GM18951 (cell line): ENCODE measurements around the gene DET1.
"Not testable (repeated sequence)": the region's sequence is repeated elsewhere in the genome, so short reads cannot be mapped to it uniquely, and the experiment has no call there.

Source experiments
- POLR2A ChIP-seq: IDR thresholded peaks from 4 replicates; pipeline ENCODE4 v1.6.1; 2011; ENCODE audit warnings: mild to moderate bottlenecking; ENCODE audit not compliant: insufficient read length, insufficient read depth; ENCODE audit errors: extremely low read depth
- in situ Hi-C: fragments of 300-500 bp; cut with MboI; formaldehyde crosslinking; loops from one replicate; pipeline ENCODE4 v1.12.0; 2022; ENCODE audit warnings: low sequenced_read_pairs, mixed read lengths, inconsistent platforms; ENCODE audit not compliant: unreplicated experiment

The DET1 gene

DNA sequence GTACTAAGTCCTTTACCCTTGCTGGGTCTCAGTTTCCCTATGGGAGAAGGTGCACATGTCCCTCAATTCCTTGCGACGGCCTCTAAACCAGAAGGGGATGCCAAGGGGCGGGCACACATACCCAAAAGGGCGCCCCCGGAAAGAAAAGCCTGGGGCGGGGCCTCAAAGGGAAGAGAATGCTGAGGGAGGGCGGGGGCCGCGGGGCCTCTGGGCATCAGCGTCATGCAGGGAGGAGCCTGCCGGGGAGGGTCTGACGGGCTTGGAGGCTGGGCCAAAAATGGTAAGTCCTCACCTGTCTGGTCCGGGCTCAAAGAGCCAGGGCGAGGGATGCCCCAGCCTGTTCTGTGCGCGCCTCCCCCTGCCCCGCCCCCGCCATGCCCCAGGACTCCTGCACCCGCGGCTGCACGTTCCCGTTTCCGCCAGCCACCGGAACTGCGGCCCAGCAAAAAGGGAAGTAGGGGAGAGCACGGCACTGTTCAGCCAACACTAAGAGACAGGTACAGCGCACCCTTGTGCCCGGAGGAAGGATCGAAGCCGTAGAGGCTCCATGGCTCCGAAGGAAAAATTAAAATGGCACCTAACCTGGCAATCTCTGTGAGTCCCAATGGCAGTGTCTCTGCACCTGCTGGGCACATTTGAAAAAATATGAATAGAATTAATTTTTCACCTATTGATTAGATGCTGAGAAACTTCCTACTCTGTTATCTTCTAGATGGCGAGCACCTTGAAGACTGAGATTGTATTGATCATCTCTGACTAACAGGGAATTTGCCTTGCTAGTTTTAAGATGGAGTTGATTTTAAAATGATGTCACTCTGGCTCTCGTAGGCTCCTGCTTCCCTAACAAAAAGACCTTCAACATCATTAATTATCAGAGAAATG, at the start of gene DET1:
DET1 (minus strand) TSS at position 434 of the 882 bp plus-strand sequence. CDS start 14,976 bp downstream, outside the sequence.
- TF ChIP-seq POLR2A = peak; percentile 54
- in situ Hi-C loops = no loop called here

- in situ Hi-C loops = no loop called here
- TF ChIP-seq POLR2A = no peak
These were observed 44.9 kb upstream of the DET1 start for GRCh38 chr15:88591384-88591783.

DNA sequence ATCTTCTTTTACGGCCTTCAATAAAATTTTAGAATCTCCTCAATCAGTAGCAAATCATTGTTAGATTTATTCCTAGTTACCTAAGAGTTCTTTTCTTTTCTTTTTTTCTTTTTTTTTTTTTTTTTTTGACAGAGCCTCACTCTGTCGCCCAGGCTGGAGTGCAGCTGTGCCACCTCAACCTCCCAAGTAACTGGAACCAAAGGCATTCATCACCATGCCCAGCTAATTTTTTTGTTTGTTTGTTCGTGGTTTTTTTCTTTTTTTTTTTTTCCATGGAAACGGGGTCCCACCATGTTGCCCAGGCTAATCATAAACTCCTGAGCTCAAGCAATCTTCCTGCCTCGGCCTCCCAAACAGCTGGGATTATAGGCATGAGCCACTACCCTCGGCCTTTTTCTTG, 44.3 kb upstream of the DET1 start:
- TF ChIP-seq POLR2A = no peak
- in situ Hi-C loops = no loop called here

GRCh38 chr15:88586401-88587162, 40.1 kb upstream of the DET1 start:
- no peak for TF ChIP-seq POLR2A
- in situ Hi-C loops = no loop called here

- TF ChIP-seq POLR2A = no peak
- in situ Hi-C loops = no loop called here
These were observed 34.1 kb upstream of the DET1 start for GRCh38 chr15:88580532-88580931.

DNA sequence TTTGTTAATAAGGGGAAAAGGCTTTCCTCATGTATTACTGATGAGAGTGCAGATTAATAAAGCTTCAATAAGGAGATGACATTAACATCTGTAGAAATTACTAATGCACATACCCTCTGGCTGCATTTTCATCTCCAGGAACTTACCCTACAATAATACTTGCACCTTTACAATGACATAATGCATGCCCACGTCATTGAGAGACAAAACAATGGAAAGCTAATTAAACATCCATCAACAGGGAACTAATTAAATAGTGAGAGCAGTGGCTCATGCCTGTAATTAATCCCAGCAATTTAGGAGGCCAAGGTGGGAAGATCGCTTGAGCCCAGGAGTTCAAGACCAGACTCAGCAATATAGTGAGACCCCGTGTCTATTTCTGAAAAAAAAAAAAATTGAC, 32.8 kb upstream of the DET1 start:
- TF ChIP-seq POLR2A = no peak
- in situ Hi-C loops = no loop called here

- in situ Hi-C loops = no loop called here
- TF ChIP-seq POLR2A = no peak
These were observed 28.2 kb upstream of the DET1 start for GRCh38 chr15:88574655-88575054.

GRCh38 chr15:88574077-88574476, 27.6 kb upstream of the DET1 start:
- no peak for TF ChIP-seq POLR2A
- in situ Hi-C loops = no loop called here

DNA sequence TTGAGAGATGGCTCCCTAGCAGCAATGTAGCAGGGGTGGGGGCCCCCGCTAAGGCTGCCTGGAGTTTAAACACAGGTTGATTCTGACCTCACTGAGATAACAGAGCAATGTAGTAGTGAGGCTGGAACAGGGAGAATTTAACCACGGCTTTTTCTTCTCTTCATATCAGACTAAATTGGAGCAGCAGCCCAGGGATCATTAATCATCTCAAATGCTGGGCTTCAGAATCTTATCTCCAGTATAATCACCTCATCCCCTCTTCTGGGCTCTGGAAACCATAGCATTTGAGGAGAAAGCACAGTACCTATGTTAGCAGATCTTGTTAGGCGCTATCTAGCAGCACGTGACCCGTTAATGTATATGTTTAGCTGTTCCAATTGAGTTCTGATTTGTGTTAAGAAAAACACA, 25.4 kb upstream of the DET1 start:
- in situ Hi-C loops = no loop called here
- no peak for TF ChIP-seq POLR2A

DNA sequence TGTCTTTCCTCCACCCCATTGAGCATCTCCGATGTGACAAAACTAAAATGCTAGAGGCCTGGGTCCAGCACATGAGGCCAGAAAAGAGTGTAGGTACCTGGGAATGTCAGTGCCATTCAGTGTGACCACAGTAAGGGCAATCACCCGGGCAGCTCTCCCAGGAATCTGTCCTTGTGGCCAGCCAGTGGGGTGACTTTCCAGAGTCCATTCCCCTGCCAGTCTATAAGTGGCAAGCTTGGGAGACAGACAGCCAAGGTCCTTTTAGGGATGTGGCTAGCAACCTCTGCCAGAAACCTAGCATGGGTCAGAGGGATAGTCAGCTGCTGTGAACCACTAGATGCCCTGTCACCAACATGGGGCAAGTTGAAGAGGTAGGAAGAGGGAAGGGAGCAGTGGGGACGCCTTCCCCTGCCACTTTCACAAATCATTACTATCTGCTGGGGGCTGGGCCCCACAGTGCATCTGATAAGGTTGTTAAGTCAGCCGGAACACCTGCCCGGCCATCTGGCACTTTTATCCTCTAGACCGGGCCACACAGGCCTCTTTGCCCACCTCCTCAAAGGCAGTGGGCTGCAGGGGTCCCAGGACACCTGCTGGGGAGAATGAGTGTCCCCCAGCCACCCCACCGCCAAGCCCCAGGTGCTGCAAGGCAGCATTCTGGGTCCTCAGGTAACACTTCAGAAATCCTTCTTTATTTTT, 24.8 kb upstream of the DET1 start:
- in situ Hi-C loops = no loop called here
- TF ChIP-seq POLR2A = no peak

GRCh38 chr15:88568589-88568988, 22.1 kb upstream of the DET1 start:
- in situ Hi-C loops = no loop called here
- no peak for TF ChIP-seq POLR2A

- in situ Hi-C loops = no loop called here
- no peak for TF ChIP-seq POLR2A
These were observed 18.3 kb upstream of the DET1 start for GRCh38 chr15:88564741-88565140.

- TF ChIP-seq POLR2A = no peak
- in situ Hi-C loops = no loop called here
These were observed 17.2 kb upstream of the DET1 start for GRCh38 chr15:88563638-88564037.

DNA sequence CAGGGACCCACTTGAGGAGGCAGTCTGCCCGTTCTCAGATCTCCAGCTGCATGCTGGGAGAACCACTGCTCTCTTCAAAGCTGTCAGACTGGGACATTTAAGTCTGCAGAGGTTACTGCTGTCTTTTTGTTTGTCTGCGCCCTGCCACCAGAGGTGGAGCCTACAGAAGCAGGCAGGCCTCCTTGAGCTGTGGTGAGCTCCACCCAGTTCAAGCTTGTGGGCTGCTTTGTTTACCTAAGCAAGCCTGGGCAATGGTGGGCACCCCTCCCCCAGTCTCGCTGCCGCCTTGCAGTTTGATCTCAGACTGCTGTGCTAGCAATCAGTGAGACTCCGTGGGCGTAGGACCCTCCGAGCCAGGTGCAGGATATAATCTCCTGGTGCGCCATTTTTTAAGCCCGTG, 13.1 kb upstream of the DET1 start:
- in situ Hi-C loops = not testable (repeated sequence)

GRCh38 chr15:88558026-88558425, 11.5 kb upstream of the DET1 start:
- in situ Hi-C loops = not testable (repeated sequence)

DNA sequence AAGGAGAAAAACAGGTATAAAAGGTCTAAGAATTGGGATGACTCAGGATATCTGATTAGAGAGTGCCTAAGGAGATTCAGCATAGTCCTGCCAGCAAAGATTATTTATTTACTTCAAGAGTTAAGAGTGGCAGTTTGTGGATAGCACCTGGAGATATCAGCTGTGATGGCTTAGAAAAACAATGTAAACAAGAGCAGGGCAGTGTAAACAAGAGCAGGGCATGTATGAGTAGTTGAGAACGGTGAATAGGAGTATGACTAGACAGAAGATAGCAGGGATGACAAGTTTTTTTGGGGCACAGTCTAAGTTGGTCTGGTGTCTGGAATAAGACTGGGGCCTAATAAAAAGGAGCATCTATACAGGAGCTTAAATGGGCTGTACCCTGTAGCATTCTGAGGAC, 1.5 kb upstream of the DET1 start:
- in situ Hi-C loops = not testable (repeated sequence)

DNA sequence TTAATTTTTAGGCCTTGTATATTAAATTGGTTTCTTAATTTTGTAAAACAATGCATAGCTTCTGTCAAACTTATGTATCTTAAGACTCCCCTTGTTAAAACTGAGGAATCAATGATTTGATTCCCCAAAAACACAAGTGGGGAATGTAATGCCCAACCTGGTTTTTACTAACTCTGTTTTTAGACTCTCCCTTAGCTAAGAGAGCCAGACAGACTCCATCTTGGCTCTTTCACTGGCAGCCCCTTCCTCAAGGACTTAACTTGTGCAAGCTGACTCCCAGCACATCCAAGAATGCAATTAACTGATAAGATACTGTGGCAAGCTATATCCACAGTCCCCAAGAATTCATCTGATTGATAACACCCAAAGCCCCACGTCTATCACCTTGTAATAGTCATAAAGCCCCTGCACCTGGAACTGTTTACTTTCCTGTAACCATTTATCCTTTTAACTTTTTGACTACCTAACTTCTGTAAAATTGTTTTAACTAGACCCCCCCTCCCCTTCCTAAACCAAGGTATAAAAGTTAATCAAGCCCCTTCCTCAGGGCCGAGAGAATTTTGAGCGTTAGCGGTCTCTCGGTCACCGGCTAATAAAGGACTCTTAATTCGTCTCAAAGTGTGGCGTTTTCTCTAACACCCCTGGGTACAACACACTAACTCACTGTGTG, 768 bp downstream of the DET1 start:
- in situ Hi-C loops = not testable (repeated sequence)
